MM.1S (cell line): ENCODE measurements around the gene PTPRN.

Source experiments
- DNase-seq: peaks from one replicate; pipeline ENCODE4 v3.0.0-alpha.2; 2015
- H2AFZ ChIP-seq: fragments of 300-600 bp; sonication (generic); 2 replicates; pipeline ENCODE4 v1.6.0; 2016; ENCODE audit warnings: antibody characterized with exemption, low read length
- H3F3A ChIP-seq: fragments of 300-600 bp; sonication (generic); 2 replicates; pipeline ENCODE4 v1.6.1; 2016; ENCODE audit warnings: mild to moderate bottlenecking, antibody characterized with exemption, low read length, moderate library complexity, mixed read lengths; ENCODE audit not compliant: insufficient read depth
- H3K27ac ChIP-seq: fragments of 300-600 bp; sonication (generic); 2 replicates; pipeline ENCODE4 v1.5.1; 2016; ENCODE audit warnings: mild to moderate bottlenecking, low read length
- H3K27me3 ChIP-seq: fragments of 300-600 bp; sonication (generic); replicated peaks from 2 replicates; pipeline ENCODE4 v1.6.0; 2016; ENCODE audit warnings: low read length; ENCODE audit not compliant: insufficient read depth
- H3K36me3 ChIP-seq: fragments of 300-600 bp; sonication (generic); replicated peaks from 2 replicates; pipeline ENCODE4 v1.6.1; 2016; ENCODE audit warnings: mild to moderate bottlenecking, low read length, mixed read lengths; ENCODE audit not compliant: insufficient read depth
- H3K4me1 ChIP-seq: fragments of 300-600 bp; sonication (generic); 2 replicates; pipeline ENCODE4 v1.6.1; 2016; ENCODE audit warnings: low read length, mixed read lengths
- H3K4me2 ChIP-seq: fragments of 300-600 bp; sonication (generic); 2 replicates; pipeline ENCODE4 v1.6.0; 2016; ENCODE audit warnings: low read depth, low read length
- H3K4me3 ChIP-seq: fragments of 300-600 bp; sonication (generic); 2 replicates; pipeline ENCODE4 v1.5.1; 2016; ENCODE audit warnings: low read length, mixed read lengths
- H3K79me2 ChIP-seq: fragments of 300-600 bp; sonication (generic); 2 replicates; pipeline ENCODE4 v1.6.1; 2016; ENCODE audit warnings: mixed run types, low read length, mixed read lengths
- H3K9ac ChIP-seq: fragments of 300-600 bp; sonication (generic); 2 replicates; pipeline ENCODE4 v1.6.1; 2016; ENCODE audit warnings: low read length, mixed read lengths
- H3K9me2 ChIP-seq: fragments of 300-600 bp; sonication (generic); replicated peaks from 2 replicates; pipeline ENCODE4 v1.6.1; 2016; ENCODE audit warnings: mild to moderate bottlenecking, low read length, mixed read lengths; ENCODE audit not compliant: insufficient read depth
- H3K9me3 ChIP-seq: fragments of 300-600 bp; sonication (generic); replicated peaks from 2 replicates; pipeline ENCODE4 v1.6.1; 2016; ENCODE audit warnings: mild to moderate bottlenecking, low read length, mixed read lengths; ENCODE audit not compliant: insufficient read depth
- H4K20me1 ChIP-seq: fragments of 300-600 bp; sonication (generic); 2 replicates; pipeline ENCODE4 v1.6.1; 2016; ENCODE audit warnings: mild to moderate bottlenecking, low read length, moderate library complexity, mixed read lengths; ENCODE audit not compliant: insufficient read depth
- EZH2 ChIP-seq: fragments of 300-600 bp; sonication (generic); optimal IDR thresholded peaks from 2 replicates; pipeline ENCODE3; 2017; ENCODE audit warnings: low read depth, mild to moderate bottlenecking, antibody characterized with exemption, low read length, mixed read lengths
- EZH2phosphoT487 ChIP-seq: fragments of 300-600 bp; sonication (generic); IDR thresholded peaks from 2 replicates; pipeline ENCODE4 v1.6.1; 2018; ENCODE audit warnings: antibody characterized with exemption, low read length
- TF ChIP-seq, protein P1 (sequence below): fragments of 300-600 bp; sonication (generic); IDR thresholded peaks from 2 replicates; pipeline ENCODE4 v1.5.1; 2016; ENCODE audit warnings: antibody characterized with exemption, low read length, mixed read lengths

The PTPRN gene

DNA sequence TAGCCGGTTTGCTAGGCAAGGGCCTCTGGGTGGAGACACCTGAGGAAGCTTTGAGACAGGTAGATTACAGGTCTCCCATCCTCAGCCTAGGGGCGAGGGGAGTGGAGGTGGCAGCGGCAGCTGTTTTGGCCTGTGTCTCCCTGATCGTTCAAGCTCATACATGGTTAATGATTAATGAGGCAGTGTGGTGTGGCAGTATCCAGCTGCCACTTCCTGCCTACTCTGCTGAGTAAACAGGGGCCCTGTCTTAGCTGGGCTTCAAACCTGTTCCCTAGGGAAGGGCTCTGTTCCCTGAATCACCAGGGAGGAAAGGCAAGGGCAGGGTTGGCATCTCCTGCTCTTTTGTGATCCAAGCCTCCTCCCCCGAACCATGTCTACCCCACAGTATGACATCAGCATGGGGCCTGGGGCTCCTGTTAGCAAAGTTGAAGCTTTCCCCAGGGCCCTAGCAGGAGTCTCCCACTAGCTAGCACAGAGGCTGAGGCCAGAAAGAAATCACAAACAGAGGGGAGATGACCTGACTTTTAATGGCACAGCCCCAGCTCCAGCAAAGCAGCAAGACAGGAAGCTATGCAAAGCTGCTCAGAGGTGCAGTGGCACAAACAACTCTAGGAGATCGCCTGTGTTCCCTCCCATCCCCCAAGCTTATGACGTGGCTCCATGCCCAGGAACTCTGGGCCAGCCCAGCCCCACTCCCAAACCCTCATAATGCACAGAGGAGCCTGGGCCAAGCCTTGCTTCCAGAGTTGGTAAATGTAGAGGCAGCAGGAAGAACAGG, 59.8 kb downstream of the PTPRN start:
- Histone ChIP-seq H3K36me3 (0 out of 2 replicates have a peak, but pooled peaks cover 6% of the 10 kb centered on the region), H3K9me3 (no peaks in the 10 kb centered on the region), H3K4me2 (peak overlapping the region; percentile 69), H3K27me3 (no peaks in the 10 kb centered on the region), H3K4me3 (no peak overlapping the region; the same call in 1 of the 2 replicates), H3K79me2 (peaks cover 68% of the 10 kb centered on the region), H3K4me1 (peaks cover 60% of the 10 kb centered on the region), H3K9ac (peak overlapping the region; percentile 56; the same call in 1 of the 2 replicates), H3K9me2 (no peaks in the 10 kb centered on the region), H3K27ac (peak overlapping the region; percentile 89), H3F3A (peaks cover 41% of the 10 kb centered on the region), H4K20me1 (no peaks in the 10 kb centered on the region), H2AFZ (no peak overlapping the region)
- DNase-seq, result peak; percentile 75
- TF ChIP-seq EZH2, result no peak
- TF ChIP-seq, protein P1, sequence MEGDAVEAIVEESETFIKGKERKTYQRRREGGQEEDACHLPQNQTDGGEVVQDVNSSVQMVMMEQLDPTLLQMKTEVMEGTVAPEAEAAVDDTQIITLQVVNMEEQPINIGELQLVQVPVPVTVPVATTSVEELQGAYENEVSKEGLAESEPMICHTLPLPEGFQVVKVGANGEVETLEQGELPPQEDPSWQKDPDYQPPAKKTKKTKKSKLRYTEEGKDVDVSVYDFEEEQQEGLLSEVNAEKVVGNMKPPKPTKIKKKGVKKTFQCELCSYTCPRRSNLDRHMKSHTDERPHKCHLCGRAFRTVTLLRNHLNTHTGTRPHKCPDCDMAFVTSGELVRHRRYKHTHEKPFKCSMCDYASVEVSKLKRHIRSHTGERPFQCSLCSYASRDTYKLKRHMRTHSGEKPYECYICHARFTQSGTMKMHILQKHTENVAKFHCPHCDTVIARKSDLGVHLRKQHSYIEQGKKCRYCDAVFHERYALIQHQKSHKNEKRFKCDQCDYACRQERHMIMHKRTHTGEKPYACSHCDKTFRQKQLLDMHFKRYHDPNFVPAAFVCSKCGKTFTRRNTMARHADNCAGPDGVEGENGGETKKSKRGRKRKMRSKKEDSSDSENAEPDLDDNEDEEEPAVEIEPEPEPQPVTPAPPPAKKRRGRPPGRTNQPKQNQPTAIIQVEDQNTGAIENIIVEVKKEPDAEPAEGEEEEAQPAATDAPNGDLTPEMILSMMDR, result no peak
- TF ChIP-seq EZH2phosphoT487, result no peak

DNA sequence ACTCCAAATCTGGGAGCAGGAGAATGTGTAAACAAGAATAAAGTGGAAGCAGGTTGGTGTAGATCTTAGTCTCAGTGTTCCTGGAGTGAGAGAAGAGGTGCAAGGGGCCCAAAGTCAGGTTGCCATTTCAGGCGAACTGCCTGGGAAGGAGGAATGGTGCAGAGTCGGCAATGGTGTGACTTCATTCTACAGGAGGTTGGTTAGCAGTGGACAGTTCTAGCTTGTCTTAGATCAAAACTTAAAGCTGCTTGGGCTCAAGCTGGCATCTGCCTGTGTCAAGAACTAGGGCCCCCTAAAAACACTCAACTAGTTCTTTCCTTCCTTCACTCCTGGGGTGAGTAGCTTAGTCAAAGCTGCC, 60.4 kb downstream of the PTPRN start:
- Histone ChIP-seq H3K9me2 (no peaks in the 10 kb centered on the region), H3F3A (peaks cover 36% of the 10 kb centered on the region), H3K79me2 (peaks cover 68% of the 10 kb centered on the region), H3K4me1 (peaks cover 61% of the 10 kb centered on the region), H3K4me2 (peak overlapping the region; percentile 69), H3K36me3 (0 out of 2 replicates have a peak, but pooled peaks cover 6% of the 10 kb centered on the region), H4K20me1 (no peaks in the 10 kb centered on the region), H2AFZ (no peak overlapping the region), H3K9me3 (no peaks in the 10 kb centered on the region), H3K9ac (peak overlapping the region; percentile 56; the same call in 1 of the 2 replicates), H3K27ac (peak overlapping the region; percentile 89), H3K4me3 (no peak overlapping the region), H3K27me3 (no peaks in the 10 kb centered on the region)
- DNase-seq, result no peak
- TF ChIP-seq EZH2phosphoT487, result no peak
- no peak for TF ChIP-seq EZH2
- TF ChIP-seq, protein P1, result no peak

DNA sequence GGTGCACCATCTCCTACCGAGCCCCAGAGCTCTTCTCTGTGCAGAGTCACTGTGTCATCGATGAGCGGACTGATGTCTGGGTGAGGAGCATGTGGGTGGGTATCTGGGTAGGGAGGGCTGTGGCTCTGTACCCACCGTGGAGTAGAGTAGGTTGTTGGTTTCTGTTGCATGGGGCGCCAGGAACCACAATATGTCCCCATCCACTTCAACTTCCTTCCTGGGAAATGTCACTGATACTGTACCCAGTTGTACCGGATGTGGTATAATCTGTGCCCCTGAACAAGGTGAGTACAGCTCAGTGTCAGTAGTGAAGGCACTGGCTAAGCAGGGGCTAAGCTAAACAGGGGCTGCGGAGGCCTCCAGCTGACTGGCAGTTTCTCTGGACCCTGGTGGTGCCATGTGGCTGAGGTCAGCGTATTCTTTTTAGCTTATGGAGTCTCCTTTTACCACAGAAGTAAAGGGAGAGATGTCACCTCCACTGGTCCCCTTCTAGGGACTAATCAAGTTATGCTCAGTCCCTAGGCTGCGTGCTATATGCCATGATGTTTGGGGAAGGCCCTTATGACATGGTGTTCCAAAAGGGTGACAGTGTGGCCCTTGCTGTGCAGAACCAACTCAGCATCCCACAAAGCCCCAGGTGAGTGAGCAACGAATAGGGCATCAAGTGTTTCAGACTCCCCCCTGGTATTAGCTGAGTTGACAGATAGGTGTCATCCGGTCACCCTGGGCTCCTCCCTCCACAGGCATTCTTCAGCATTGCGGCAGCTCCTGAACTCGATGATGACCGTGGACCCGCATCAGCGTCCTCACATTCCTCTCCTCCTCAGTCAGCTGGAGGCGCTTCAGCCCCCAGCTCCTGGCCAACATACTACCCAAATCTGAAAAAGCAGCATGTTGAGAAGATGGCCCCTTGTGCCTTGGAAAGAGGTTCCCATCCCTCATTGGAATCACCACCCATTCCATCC, 61.2 kb downstream of the PTPRN start:
- peak overlapping the region; percentile 41 for H3K4me2 ChIP-seq
- peak overlapping the region; percentile 89; the same call in 1 of the 2 replicates for H3K27ac ChIP-seq
- H4K20me1 ChIP-seq, result no peaks in the 10 kb centered on the region

More for the DNA sequence above, 61.2 kb downstream of the PTPRN start:
- Histone ChIP-seq H3K27me3 (no peaks in the 10 kb centered on the region), H3F3A (peaks cover 31% of the 10 kb centered on the region), H3K9ac (no peak overlapping the region), H3K9me3 (no peaks in the 10 kb centered on the region), H3K79me2 (peaks cover 60% of the 10 kb centered on the region), H2AFZ (no peak overlapping the region), H3K9me2 (no peaks in the 10 kb centered on the region), H3K4me1 (peaks cover 61% of the 10 kb centered on the region), H3K4me3 (no peak overlapping the region), H3K36me3 (0 out of 2 replicates have a peak, but pooled peaks cover 6% of the 10 kb centered on the region)
- no peak for TF ChIP-seq EZH2phosphoT487
- TF ChIP-seq, protein P1, result no peak
- TF ChIP-seq EZH2, result no peak
- DNase-seq, result peak; percentile 49
